GM21515 (cell line): Measurements from ENCODE around the gene NFU1.

Experiments
- ATAC-seq: cut with Tn5 transposase; IDR thresholded peaks from one replicate; pipeline ENCODE4 v1.9.1; 2021; ENCODE audit not compliant: unreplicated experiment

The NFU1 gene

DNA sequence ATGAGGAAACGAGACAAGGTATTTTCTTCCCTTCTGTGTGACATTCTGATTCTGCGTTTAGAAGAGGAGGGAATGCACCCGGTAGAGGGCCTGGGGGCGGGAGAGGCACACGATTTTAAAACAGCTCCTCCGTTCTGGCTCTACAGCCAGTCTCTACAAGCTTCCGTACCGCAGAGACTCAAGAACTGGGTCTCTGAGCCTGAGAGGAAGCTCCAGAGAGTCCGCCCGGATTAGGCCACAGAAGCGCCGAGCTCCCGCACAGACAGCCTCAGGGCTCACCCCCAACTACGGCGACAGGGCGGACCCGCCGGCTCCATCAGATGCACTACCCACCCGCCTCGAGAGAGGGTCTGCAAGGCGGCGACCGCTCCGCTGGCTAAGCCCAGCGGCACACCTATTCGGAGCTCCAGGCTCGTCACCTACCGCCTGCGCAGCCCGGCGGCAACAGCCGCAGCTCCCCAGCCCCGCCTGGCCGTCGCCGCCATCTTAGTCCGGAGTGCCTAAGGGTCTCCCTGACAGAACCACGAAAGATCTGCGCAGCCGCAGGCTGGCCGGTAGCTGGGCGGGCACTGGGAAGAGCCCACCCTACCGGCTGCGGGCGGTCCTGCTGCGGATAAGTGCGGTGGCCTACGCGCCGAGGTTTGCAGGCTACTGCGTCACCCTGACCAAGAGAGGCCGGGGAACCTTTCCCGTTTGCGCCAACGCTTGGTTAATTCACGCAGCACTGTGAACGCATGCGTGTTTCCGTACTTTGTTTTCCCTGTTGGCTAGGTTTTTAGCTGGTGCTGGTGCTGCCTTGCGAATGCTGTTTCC, at the start of gene NFU1:
NFU1 (minus strand) TSS at position 498 of the 813 bp plus-strand sequence; CDS start at position 485, 13 bp downstream.
- ATAC-seq, result peak; percentile 97

DNA sequence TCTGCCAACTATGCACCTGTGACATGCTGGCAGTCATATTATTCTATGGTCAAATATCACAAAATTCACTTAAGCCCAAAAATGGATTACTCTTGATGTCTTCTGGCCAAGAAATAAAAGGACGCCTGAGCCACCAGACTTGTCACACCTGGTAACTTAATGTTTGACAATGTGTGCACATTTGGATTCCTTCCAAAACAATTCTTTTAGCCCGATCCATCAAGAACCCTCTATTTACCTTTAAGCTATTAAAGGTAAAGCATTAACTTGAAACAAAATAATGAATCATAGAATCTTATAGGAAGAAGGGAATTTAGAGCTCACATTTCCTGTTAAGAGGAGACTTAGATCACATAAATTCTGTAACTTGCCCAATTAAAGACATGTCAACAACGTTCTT, 46.5 kb upstream of the NFU1 start:
- ATAC-seq, result no peak

DNA sequence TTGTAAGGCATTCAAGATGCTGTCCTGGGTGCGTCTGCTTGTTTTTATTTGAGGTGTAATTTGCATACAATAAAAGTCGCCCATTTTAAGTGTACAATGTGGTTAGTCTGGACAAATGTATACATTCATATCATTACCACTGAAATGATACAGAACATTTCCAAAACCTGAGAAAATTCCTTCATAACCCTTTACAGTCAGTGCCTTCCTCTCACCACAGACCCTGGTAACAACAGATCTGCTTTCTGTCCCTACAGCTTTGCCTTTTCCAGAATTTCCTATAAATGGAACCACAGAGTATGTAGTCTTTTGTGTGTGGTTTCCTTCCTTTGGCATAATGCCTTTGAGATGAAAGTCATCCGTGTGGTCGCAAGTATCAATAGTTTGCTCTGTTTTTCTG, 45.8 kb upstream of the NFU1 start:
- no peak for ATAC-seq

DNA sequence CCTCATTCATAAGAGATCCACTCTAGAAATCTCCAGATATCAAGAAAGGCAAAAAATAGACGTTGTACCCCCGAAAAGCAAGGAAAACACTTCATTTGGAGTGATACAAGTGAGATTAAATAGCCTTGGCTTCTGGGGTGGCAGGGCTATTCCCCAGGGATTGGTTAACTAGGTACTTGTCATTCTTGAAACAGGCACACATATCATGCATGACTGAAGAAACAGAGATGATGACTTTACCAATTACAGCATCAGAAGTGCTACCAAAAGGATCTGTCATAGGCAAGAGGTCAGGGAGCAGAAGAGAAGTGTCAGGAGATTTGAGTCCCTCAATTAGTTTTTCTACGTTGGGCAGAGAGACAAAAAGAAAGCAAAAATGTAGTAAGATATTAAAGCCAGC, 45.2 kb upstream of the NFU1 start:
- ATAC-seq, result no peak

DNA sequence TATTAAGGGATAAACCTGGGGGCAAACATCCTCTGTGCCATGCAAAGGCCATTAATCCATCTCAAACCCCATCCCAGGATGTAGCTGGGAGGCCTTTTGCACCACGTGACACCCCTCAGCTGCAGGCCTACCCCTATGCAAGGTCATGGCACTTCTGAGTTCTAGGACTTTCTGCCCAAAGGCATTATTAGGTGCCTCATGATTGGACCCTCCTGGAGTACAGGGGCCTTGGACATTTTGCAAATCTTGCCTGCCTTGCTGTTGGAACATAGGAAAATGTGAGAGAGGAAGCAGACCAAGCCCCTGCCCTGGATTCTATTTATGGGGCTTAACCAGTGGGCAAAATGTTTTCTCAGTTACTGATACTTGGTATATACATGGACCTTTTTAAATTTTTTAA, 44.2 kb upstream of the NFU1 start:
- ATAC-seq, result no peak

DNA sequence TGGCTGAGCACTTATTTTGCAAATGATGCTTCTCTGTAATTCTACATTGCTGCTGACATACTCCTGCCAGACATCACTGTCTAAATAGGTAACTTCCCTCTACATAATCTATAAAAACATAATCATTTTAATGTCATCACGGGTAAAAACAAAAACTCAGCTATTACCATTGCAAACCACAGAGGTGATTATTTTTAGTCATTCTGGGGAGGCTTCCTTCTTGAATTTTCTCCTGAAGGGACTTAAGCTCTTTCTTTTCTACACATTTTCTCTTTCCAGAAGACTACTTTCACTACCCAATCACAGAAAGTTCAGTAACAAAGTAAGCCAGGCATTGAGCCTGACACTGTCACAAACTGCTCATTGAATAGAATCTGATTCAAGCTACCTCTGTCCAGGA, 40.4 kb upstream of the NFU1 start:
- ATAC-seq, result no peak

DNA sequence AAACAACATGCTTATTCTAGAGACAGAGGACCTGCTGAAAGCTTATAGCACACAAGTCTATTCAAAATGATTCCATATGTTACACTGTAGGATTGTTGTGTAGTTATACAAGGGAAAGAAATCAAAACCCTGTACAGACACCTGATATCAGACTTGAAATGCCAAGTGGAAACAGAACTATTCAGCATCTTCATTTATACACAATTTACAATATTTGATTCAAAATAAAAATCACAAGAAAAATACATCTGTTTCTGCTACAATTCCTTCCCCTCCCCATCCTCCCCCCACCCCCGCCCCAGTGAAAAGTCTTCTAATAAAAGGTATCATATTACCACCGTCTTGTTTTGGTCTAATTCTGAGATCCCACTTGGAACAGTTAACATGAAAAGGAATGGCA, 37.5 kb upstream of the NFU1 start:
- ATAC-seq, result no peak

DNA sequence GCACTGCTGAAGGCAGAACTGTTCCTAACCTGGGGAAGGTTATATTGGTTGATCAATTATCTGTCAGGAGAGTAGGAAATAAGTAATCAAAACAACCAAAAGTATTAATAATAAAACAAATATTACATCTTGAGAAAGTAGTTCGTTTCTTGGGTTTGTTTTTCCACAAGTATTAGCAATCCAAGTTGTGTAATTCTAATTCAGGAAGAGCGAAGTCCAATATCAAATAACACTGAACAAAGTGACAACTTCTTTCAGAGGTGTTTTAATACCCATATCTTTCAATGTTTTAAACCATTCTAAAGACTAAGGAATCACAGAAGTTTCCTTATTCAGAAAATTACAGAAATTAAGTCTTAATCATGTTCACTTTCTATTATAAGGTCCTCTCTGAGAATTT, 34.6 kb upstream of the NFU1 start:
- no peak for ATAC-seq

DNA sequence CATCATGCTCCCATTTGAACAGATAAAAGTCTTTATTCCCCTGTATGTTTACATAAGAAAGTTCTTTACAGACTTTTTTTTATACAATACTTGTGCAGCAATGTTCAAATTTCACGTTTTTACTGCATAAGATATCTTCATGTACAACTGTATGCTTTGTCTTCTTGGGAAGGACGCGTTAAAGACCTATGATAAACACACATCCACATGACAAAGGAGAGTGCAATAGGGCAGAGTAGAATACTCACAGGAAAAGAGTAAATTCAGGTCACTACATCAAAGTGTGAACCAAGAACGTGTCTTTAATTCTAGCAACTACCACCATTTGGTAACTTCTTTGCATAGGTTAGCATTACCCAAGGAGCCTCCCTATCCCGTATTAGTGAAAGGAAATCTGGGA, 33.7 kb upstream of the NFU1 start:
- no peak for ATAC-seq

DNA sequence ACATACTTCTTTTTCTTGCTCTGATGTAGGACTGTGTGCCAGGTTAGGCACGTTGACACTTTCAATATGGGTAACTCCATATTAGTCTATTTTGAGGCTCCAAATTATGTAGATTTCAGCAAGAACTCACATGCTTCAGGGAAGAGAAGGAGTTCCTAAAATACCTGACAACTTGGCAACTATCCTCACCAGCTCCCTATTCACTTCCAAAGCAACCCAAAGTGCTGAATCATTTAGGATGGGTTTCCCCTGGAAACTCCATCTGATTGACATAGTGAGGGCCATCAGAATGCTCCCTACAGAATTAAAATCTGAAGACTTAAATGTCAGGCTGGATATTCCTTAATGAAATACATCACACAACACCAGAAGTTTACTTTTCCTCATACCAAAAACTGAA, 32.5 kb upstream of the NFU1 start:
- ATAC-seq, result no peak

DNA sequence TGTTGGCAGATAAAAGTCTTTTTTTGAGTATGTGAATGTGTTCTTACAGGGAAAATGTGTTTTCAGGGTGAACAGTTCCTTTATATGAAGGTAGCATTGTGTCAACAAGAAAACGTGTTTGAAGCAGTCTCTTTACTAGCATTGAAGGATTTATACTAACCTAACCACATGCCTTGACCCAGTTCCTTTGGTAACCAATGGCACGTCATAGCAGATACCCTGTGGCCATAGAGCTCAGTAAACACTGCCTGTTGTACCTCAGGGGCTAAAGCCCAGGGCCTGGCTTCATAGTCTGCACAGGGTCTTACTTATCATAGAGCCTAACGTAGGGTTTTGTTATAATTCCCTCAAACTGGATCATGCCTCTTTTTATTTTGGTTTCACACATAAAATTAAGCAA, 32.1 kb upstream of the NFU1 start:
- no peak for ATAC-seq

DNA sequence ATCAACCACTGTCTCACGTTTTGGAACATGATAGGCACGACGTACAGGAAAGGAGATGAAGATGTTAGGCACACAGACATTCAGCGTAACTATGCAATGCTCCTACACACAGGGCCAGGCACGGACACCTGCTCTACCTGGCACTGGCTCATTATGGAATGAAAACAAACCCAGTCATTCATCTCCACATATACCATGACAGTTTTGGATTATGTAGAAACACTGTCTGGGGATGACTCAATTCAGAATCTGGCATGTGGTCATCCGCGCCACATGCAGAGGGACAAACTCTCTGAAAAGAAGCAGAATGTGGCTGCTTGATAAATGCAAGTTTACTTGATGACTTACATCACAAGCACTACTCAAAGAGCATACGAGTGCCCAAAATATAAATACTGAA, 29.5 kb upstream of the NFU1 start:
- ATAC-seq, result no peak

DNA sequence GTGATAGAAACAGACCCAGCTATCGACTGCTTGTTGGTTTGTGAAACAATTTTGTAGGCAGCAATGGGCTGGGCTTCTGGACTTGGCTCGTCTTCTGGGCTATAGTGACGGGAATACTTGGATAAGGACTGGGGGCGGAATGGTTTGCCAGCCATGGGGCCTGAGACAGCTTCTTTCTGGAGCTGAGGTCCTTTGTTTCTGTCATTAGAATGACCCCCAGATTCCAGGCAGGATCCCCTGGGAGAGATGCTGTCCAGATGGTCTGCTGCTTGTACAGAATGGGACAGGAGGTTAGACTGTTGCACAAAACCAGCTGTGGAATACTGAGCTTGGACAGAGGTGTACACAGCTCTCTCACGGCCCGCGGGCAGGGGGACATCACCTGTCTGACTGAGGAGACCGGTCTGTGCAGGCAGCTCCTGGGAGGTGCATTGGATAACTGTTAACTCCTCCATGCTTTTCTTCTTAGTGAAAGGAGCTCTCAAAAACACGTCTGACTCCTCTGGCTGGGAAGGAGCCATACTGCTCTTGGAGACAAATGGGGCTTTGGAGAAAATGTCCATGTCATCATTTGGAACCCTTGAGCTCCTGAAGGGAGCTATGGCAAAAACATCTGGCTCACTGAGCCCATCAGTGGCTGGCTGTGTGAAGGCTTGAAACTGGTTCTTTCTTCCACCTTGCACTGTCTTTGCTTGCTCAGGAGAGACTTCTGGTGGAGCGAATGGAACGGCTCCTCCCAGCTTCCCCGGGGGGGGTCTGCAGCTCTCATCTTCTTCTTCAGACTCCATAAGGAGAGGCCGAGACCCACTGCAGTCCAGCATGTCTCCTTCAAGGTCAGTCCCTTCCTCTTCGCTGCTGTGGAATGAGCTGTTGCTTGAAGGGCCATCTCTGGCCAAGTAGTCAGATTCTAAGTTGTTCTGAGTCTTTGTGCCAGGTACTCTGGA, 28.6 kb upstream of the NFU1 start:
- no peak for ATAC-seq

DNA sequence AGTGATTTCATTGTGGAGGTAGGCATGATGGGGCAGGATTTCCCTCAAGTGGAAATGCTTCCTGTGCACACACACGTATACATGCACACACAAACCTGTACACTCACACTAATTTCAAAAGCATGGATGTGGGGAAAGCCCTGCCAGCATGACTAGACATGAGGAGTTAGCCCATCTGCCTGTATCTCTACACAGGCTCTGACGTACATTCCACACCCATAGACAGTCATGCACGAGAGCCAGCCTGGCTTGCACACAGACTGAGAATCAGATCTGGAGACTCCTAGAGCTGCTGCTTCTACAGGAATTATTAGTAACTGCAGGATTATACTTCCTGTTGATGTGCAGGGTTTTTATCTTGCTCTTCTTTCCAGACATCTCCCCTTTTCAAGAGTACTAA, 27.3 kb upstream of the NFU1 start:
- no peak for ATAC-seq

DNA sequence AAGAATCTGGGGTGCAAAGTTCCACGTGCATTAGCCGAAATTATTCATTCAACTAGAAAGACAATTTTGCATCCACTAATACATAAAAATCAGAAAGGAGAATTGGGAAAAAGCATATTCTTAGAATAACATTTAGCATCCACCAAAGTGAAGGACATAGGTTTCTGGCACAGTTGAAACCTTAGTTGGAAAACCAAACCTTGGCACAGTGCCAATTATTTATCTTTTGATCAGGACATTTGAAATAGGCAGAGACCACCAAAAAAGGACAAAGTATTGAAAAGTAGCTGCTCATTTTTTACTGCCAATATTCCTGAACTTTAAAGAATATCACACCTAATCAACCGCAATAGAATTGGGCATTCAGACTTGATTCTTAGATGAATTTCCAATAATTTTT, 25.5 kb upstream of the NFU1 start:
- no peak for ATAC-seq

DNA sequence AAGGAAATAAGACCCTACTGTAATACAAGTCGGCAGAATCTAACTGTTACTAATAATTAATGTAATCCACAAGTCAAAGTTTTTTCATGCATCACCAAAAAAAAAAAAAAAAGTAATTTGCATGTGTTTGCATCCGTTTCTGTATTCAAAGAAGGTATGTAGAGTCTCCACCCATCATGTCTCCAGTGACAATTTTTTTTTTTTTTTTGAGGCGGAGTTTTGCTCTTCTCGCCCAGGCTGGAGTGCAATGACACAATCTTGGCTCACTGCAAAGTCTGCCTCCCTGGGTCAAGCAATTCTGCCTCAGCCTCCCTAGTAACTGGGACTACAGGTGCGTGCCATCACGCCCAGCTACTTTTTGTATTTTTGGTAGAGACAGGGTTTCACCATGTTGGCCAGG, 24.2 kb upstream of the NFU1 start:
- no peak for ATAC-seq

DNA sequence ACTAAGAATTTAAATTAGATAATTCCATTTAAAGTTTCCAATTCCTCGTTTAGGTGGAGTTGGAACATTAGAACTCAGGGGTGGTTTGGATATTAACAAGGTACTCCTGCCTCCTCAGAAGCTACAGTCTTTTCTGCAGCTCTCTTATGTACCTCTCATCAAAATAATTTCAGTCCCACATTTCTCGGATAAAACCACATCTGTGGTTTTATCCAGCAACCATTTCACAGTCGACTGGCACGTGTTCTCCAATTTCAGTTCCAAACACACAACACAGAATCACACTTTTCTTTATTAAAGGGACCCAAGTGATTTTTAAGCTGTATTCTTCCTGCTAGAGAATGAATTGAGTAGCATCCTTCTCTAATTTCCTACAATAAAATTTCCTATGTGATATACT, 22.7 kb upstream of the NFU1 start:
- no peak for ATAC-seq

DNA sequence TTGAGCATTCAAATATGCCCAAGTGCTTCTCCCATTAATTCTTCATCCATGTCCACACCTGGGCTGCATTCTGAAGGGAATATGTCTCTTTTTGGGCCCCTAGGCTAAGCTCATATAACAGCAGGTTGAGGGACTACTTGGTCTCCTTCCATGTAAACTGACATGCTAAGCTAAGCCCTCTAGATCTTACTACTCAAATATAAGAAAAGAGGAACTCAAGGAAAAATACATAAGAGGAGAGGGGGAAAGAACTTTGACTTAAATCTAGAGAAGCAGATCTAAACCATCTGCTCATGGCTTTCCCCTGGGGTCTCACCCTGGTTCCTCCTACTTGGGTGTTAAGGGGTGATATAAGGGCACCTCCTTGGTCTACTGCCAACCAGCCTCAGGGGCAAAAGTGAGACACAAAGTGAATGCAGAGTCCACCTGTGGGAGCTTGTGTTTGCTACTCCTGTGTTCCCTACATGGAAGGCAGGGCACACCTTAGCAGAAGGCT, 19.8 kb upstream of the NFU1 start:
- ATAC-seq, result no peak

DNA sequence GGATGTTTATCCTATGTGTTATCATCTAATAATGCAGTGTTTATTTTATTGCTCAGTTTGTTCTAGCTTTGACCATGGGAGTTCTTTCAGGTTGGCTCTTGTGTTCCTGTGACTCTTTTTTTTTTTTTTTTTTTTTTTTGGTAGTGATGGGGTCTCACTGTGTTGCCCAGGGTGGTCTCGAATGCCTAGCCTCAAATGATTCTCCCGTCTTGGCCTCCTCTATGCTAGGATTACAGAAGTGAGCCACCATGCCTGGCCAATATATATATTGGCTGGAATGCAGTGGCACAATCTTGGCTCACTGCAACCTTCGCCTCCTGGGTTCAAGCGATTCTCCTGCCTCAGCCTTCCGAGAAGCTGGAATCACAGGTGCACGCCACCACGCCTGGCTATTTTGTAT, 18.9 kb upstream of the NFU1 start:
- ATAC-seq, result no peak

DNA sequence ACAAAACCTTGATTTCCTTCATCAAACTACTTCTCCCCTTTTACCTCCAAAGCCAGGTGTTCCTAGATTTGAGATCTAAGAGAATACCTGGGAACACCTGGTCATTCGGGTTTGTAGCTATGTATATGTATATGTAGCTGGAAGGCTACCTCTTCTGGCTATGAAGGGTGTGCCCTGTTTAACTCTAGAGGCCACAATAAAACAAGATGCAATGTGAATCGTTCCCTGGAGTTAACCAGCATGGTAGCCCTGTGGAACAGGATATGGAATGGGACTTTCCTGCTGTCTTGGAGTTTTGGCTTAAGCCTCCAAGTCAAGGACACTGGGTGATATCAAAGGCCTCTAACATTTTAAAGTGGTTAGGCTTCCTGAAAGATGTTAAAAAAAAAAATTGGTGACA, 17.7 kb upstream of the NFU1 start:
- no peak for ATAC-seq

DNA sequence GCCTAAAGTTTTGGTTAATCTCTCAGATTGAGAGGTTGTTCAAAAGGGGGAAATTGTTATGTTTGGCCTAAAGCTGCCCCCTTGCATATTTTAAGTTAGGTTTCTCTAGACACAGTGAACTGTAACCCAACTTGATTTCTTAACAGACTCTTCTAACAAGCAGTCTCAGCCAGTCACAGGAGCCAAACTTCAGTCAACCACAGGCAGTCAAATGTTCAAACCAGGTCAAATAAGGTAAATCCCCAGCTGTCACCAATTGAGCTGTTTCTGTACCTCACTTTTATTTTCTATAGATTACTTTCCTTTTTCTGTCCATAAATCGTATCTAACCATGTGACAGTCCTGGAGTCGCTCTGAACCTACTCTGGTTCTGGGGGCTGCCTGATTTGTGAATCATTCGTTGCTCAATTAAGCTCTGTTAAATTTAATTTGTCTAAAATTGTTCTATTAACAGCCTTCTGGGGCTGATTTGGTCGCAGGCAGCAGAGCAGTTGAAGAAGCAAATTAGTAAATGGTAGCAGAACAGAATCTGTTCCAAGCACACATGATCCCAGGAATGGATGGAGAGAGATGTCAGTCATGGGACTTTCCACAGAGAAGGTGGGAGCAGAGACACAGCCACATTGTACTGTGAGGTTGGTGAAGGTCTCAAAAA, 16.4 kb upstream of the NFU1 start:
- ATAC-seq, result peak; percentile 71

DNA sequence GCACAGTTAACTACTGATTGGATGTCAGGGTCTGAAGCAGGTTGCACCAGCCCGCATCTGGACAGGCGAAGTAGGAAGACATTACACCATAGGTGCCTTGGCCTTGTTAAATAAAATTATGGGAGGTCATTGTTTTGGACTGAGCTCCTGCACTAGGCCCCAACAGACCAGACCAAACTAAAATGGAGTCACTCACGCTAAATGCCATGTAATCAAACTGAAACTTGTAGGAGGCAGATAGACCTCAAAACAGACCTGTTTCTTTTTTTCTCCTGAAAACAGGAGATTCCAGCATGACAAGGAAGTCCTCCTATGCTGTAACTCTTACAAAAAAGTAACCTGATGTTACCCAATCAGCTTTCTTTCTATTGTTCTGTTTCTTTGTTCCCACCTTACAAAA, 15.5 kb upstream of the NFU1 start:
- ATAC-seq, result no peak
